Trophoblast cell (in vitro differentiated cells and primary cell): ENCODE measurements around the gene FBN1.

Source experiments
- DNase-seq, 2 donors: peaks; one replicate each; pipeline ENCODE4 v3.0.0-alpha.2; 2016
- H2AFZ ChIP-seq: 2 replicates; pipeline ENCODE4 v1.6.1; 2013; ENCODE audit warnings: low read length, moderate library complexity, mild to moderate bottlenecking; ENCODE audit not compliant: insufficient read depth, poor library complexity
- H2AK5ac ChIP-seq: 2 replicates; pipeline ENCODE4 v1.6.1; 2013; ENCODE audit warnings: mild to moderate bottlenecking, low read length
- H2BK120ac ChIP-seq: 2 replicates; pipeline ENCODE4 v1.6.1; 2013; ENCODE audit warnings: low read length, mild to moderate bottlenecking, moderate library complexity; ENCODE audit not compliant: insufficient read depth, poor library complexity
- H2BK12ac ChIP-seq: 2 replicates; pipeline ENCODE4 v1.6.1; 2013; ENCODE audit warnings: mild to moderate bottlenecking, low read length, moderate library complexity
- H2BK5ac ChIP-seq: 2 replicates; pipeline ENCODE4 v1.6.1; 2013; ENCODE audit warnings: low read length, low read depth, moderate library complexity, mild to moderate bottlenecking; ENCODE audit not compliant: poor library complexity
- H3K14ac ChIP-seq: 2 replicates; pipeline ENCODE4 v1.6.1; 2013; ENCODE audit warnings: mild to moderate bottlenecking, low read length
- H3K18ac ChIP-seq: 2 replicates; pipeline ENCODE4 v1.6.1; 2013; ENCODE audit warnings: mild to moderate bottlenecking, low read length
- H3K23ac ChIP-seq: 2 replicates; pipeline ENCODE4 v1.6.1; 2013; ENCODE audit warnings: low read length
- H3K27ac ChIP-seq: 2 replicates; pipeline ENCODE4 v1.5.1; 2013; ENCODE audit warnings: low read depth, mild to moderate bottlenecking, inconsistent platforms, low read length, moderate library complexity
- H3K27me3 ChIP-seq: 2 replicates; pipeline ENCODE4 v1.6.1; 2013; ENCODE audit warnings: inconsistent platforms, mild to moderate bottlenecking, low read length, moderate library complexity; ENCODE audit not compliant: insufficient read depth
- H3K36me3 ChIP-seq, 2 experiments: 1 replicate in 1 of 2; 2 replicates in 1 of 2; pipeline ENCODE4 v1.6.1; 2013; ENCODE audit warnings: low read length in 2 of 2, mild to moderate bottlenecking in 2 of 2, moderate library complexity in 1 of 2; ENCODE audit not compliant: insufficient read depth in 2 of 2, control insufficient read depth in 1 of 2
- H3K4ac ChIP-seq: 2 replicates; pipeline ENCODE4 v1.6.1; 2013; ENCODE audit warnings: low read depth, mild to moderate bottlenecking, low read length, moderate library complexity
- H3K4me1 ChIP-seq, 2 experiments: 1 replicate in 1 of 2; 2 replicates in 1 of 2; pipeline ENCODE4 v1.6.1; 2013; ENCODE audit warnings: low read length in 2 of 2, mild to moderate bottlenecking in 2 of 2, moderate library complexity in 1 of 2; ENCODE audit not compliant: insufficient read depth in 2 of 2, control insufficient read depth in 1 of 2
- H3K4me2 ChIP-seq: 2 replicates; pipeline ENCODE4 v1.6.1; 2013; ENCODE audit warnings: inconsistent platforms, mild to moderate bottlenecking, low read length, moderate library complexity
- H3K4me3 ChIP-seq: 2 replicates; pipeline ENCODE4 v1.5.1; 2013; ENCODE audit warnings: mild to moderate bottlenecking, low read depth, low read length, inconsistent platforms
- H3K79me1 ChIP-seq: one replicate; pipeline ENCODE4 v1.6.1; 2013; ENCODE audit warnings: low read length
- H3K79me2 ChIP-seq: 2 replicates; pipeline ENCODE4 v1.6.1; 2013; ENCODE audit warnings: low read length, mild to moderate bottlenecking; ENCODE audit not compliant: control insufficient read depth, insufficient read depth, poor library complexity
- H3K9ac ChIP-seq: 2 replicates; pipeline ENCODE4 v1.6.1; 2013; ENCODE audit warnings: mild to moderate bottlenecking, low read length
- H3K9me3 ChIP-seq: 2 replicates; pipeline ENCODE4 v1.6.1; 2013; ENCODE audit warnings: low read depth, mild to moderate bottlenecking, control low read depth, inconsistent platforms, low read length; ENCODE audit not compliant: insufficient read depth
- H4K12ac ChIP-seq: 2 replicates; pipeline ENCODE4 v1.6.1; 2013; ENCODE audit warnings: low read depth, mild to moderate bottlenecking, low read length, moderate library complexity
- H4K8ac ChIP-seq: 2 replicates; pipeline ENCODE4 v1.6.1; 2013; ENCODE audit warnings: low read depth, mild to moderate bottlenecking, low read length, moderate library complexity
- H4K91ac ChIP-seq: one replicate; pipeline ENCODE4 v1.6.1; 2013; ENCODE audit warnings: low read depth, mild to moderate bottlenecking, low read length, moderate library complexity
- WGBS: extraction: QIAGEN DNeasy Blood & Tissue Kit; methylation state at CpG from one replicate; pipeline ENCODE4 v1.1.7; 2013; ENCODE audit warnings: missing lambda C conversion rate; ENCODE audit not compliant: insufficient read length, insufficient coverage; ENCODE audit errors: extremely low coverage; 5-methylcytosine and 5-hydroxymethylcytosine counted together

The FBN1 gene

GRCh38 chr15:48590723-48591122, 54.8 kb downstream of the FBN1 start:
- no CpG with 5 or more reads among the region's 1 CpG for WGBS
- H2AFZ ChIP-seq: no peak overlapping the region
- no peak overlapping the region for H3K18ac ChIP-seq

GRCh38 chr15:48584812-48585563, 60.5 kb downstream of the FBN1 start:
- no peaks in the 10 kb centered on the region for H3K36me3 ChIP-seq
- no peak for DNase-seq
- no peaks in the 10 kb centered on the region for H3K4me1 ChIP-seq
- no peak overlapping the region for H2BK12ac ChIP-seq
- no peak overlapping the region for H3K18ac ChIP-seq
- no peak overlapping the region for H4K8ac ChIP-seq
- no peaks in the 10 kb centered on the region for H3K79me2 ChIP-seq
- WGBS: no CpG with 5 or more reads among the region's 6 CpGs
- H3K27me3 ChIP-seq: no peaks in the 10 kb centered on the region
- no peak overlapping the region for H2BK5ac ChIP-seq
- no peak overlapping the region for H4K12ac ChIP-seq
- no peak overlapping the region for H3K4me2 ChIP-seq
- H3K4me3 ChIP-seq: no peak overlapping the region
- no peak overlapping the region for H3K14ac ChIP-seq
- H2BK120ac ChIP-seq: no peak overlapping the region
- no peak overlapping the region for H2AFZ ChIP-seq
- H3K9me3 ChIP-seq: no peaks in the 10 kb centered on the region
- no peaks in the 10 kb centered on the region for H3K79me1 ChIP-seq
- no peak overlapping the region for H3K4ac ChIP-seq
- no peak overlapping the region for H3K23ac ChIP-seq
- no peak overlapping the region for H3K9ac ChIP-seq
- no peak overlapping the region for H4K91ac ChIP-seq
- no peak overlapping the region for H2AK5ac ChIP-seq
- no peak overlapping the region for H3K27ac ChIP-seq

More at GRCh38 chr15:48590723-48591122, 54.8 kb downstream of the FBN1 start:
- H3K4ac ChIP-seq: no peak overlapping the region
- no peak overlapping the region for H4K91ac ChIP-seq
- no peaks in the 10 kb centered on the region for H3K4me1 ChIP-seq
- no peak overlapping the region for H4K8ac ChIP-seq
- H4K12ac ChIP-seq: no peak overlapping the region
- H3K79me2 ChIP-seq: no peaks in the 10 kb centered on the region
- H3K4me2 ChIP-seq: no peak overlapping the region
- no peak overlapping the region for H3K14ac ChIP-seq
- no peak for DNase-seq
- H3K9me3 ChIP-seq: no peaks in the 10 kb centered on the region
- no peak overlapping the region for H2BK12ac ChIP-seq
- no peaks in the 10 kb centered on the region for H3K27me3 ChIP-seq
- H3K4me3 ChIP-seq: no peak overlapping the region
- no peaks in the 10 kb centered on the region for H3K36me3 ChIP-seq
- no peak overlapping the region for H3K9ac ChIP-seq
- no peak overlapping the region for H2BK120ac ChIP-seq
- no peak overlapping the region for H2AK5ac ChIP-seq
- H2BK5ac ChIP-seq: no peak overlapping the region
- H3K79me1 ChIP-seq: no peaks in the 10 kb centered on the region
- no peak overlapping the region for H3K27ac ChIP-seq
- H3K23ac ChIP-seq: no peak overlapping the region

GRCh38 chr15:48584090-48584811, 61.3 kb downstream of the FBN1 start:
- H3K9ac ChIP-seq: no peak overlapping the region
- H2AK5ac ChIP-seq: no peak overlapping the region

GRCh38 chr15:48582452-48583247, 62.9 kb downstream of the FBN1 start:
- no peak overlapping the region for H3K4me3 ChIP-seq
- no CpG with 5 or more reads among the region's 11 CpGs for WGBS
- no peak overlapping the region for H2BK120ac ChIP-seq

More at GRCh38 chr15:48584090-48584811, 61.3 kb downstream of the FBN1 start:
- no peak overlapping the region for H2BK5ac ChIP-seq
- DNase-seq: peak; percentile 45 to 83
- no peak overlapping the region for H4K8ac ChIP-seq
- H3K27me3 ChIP-seq: no peaks in the 10 kb centered on the region
- no peak overlapping the region for H3K23ac ChIP-seq
- no peaks in the 10 kb centered on the region for H3K79me2 ChIP-seq
- no peak overlapping the region for H2BK120ac ChIP-seq
- no peaks in the 10 kb centered on the region for H3K79me1 ChIP-seq
- H3K4me1 ChIP-seq: no peaks in the 10 kb centered on the region
- H2AFZ ChIP-seq: no peak overlapping the region
- H2BK12ac ChIP-seq: no peak overlapping the region
- no peak overlapping the region for H3K18ac ChIP-seq
- H3K27ac ChIP-seq: no peak overlapping the region
- no peak overlapping the region for H3K4me2 ChIP-seq
- no peak overlapping the region for H4K12ac ChIP-seq
- H3K36me3 ChIP-seq: no peaks in the 10 kb centered on the region
- no peaks in the 10 kb centered on the region for H3K9me3 ChIP-seq
- H3K14ac ChIP-seq: no peak overlapping the region
- no peak overlapping the region for H3K4me3 ChIP-seq
- no CpG with 5 or more reads among the region's 5 CpGs for WGBS
- no peak overlapping the region for H4K91ac ChIP-seq
- H3K4ac ChIP-seq: no peak overlapping the region

More at GRCh38 chr15:48582452-48583247, 62.9 kb downstream of the FBN1 start:
- Histone ChIP-seq H4K91ac (no peak overlapping the region), H3K36me3 (no peaks in the 10 kb centered on the region), H4K12ac (no peak overlapping the region), H3K18ac (no peak overlapping the region), H4K8ac (no peak overlapping the region), H3K79me1 (no peaks in the 10 kb centered on the region), H3K27me3 (no peaks in the 10 kb centered on the region), H3K4ac (no peak overlapping the region), H2BK12ac (no peak overlapping the region), H3K23ac (no peak overlapping the region), H3K79me2 (no peaks in the 10 kb centered on the region), H3K27ac (no peak overlapping the region), H3K9me3 (no peaks in the 10 kb centered on the region), H2BK5ac (no peak overlapping the region), H3K4me1 (no peaks in the 10 kb centered on the region), H3K4me2 (no peak overlapping the region), H3K9ac (no peak overlapping the region), H2AK5ac (no peak overlapping the region), H2AFZ (no peak overlapping the region), H3K14ac (no peak overlapping the region)
- peak; percentile 93 to 97 for DNase-seq
